Adrenal gland (tissue), 5 donors: ENCODE results near the gene ZBTB7B.

Source experiments
- CTCF ChIP-seq, 6 experiments: fragments of 450-650 bp in 4 of 6; fragments of 200-600 bp in 2 of 6; sonication (generic) in 1 of 6; IDR thresholded peaks; 1 replicate in 5 of 6; 2 replicates in 1 of 6; pipeline versions ENCODE4 v1.5.1 to v1.8.0; 2016 to 2021; ENCODE audit warnings: antibody characterized with exemption in 6 of 6, mild to moderate bottlenecking in 2 of 6, moderate library complexity in 1 of 6
- POLR2A ChIP-seq, 2 donors: fragments of 450-650 bp; IDR thresholded peaks; one replicate each; pipeline ENCODE4 v1.6.1; 2017; ENCODE audit warnings: antibody characterized with exemption in 2 of 2, mild to moderate bottlenecking in 2 of 2, moderate library complexity in 1 of 2
- donor health status: DM: no; HTN: no; CAD: no.

GRCh38 chr1:154975409-154976059, 27.1 kb upstream of the ZBTB7B start:
- TF ChIP-seq CTCF (IDR thresholded peaks at IDR 0.05) (no peak), POLR2A (IDR thresholded peaks at IDR 0.05) (no peak)
